WTC11 (cell line): Measurements from ENCODE around the gene WWOX.

Experiments
- ATF1 ChIP-seq: sonication (generic); formaldehyde crosslinking; IDR thresholded peaks from 2 replicates; pipeline ENCODE4 v1.8.1; 2023; ENCODE audit warnings: mild to moderate bottlenecking, moderate library complexity, missing genetic modification reagents
- CTCF ChIP-seq: fragments of 200-600 bp; IDR thresholded peaks from 2 replicates; pipeline ENCODE4 v1.8.0; 2022; ENCODE audit warnings: antibody characterized with exemption
- GABPB1 ChIP-seq: sonication (generic); formaldehyde crosslinking; IDR thresholded peaks from 2 replicates; pipeline ENCODE4 v1.8.1; 2023; ENCODE audit warnings: mild to moderate bottlenecking, missing genetic modification reagents
- JUN ChIP-seq: sonication (generic); formaldehyde crosslinking; IDR thresholded peaks from 2 replicates; pipeline ENCODE4 v1.8.0; 2023; ENCODE audit warnings: mild to moderate bottlenecking, missing genetic modification reagents
- MAX ChIP-seq: sonication (generic); formaldehyde crosslinking; IDR thresholded peaks from 2 replicates; pipeline ENCODE4 v1.8.0; 2022; ENCODE audit warnings: mild to moderate bottlenecking, missing genetic modification reagents
- NR2C2 ChIP-seq: sonication (generic); formaldehyde crosslinking; IDR thresholded peaks from 2 replicates; pipeline ENCODE4 v1.8.0; 2022; ENCODE audit warnings: mild to moderate bottlenecking, missing genetic modification reagents
- SP1 ChIP-seq: sonication (generic); formaldehyde crosslinking; conservative IDR thresholded peaks from 2 replicates; pipeline ENCODE4 v1.8.1; 2022; ENCODE audit warnings: missing genetic modification reagents
- ZNF423 ChIP-seq: fragments of 250-450 bp; sonication (Bioruptor Pico); IDR thresholded peaks from 2 replicates; pipeline ENCODE4 v2.1.2; 2022; ENCODE audit warnings: mild to moderate bottlenecking, moderate library complexity
- ZNF512 ChIP-seq: sonication (generic); formaldehyde crosslinking; IDR thresholded peaks from 2 replicates; pipeline ENCODE4 v1.8.1; 2022; ENCODE audit warnings: missing genetic modification reagents, borderline replicate concordance
- TF ChIP-seq, protein P1 (sequence below): sonication (generic); formaldehyde crosslinking; conservative IDR thresholded peaks from 2 replicates; pipeline ENCODE4 v1.8.1; 2023; ENCODE audit warnings: mild to moderate bottlenecking, low read depth, missing genetic modification reagents, moderate library complexity
- TF ChIP-seq, protein P2 (sequence below): sonication (generic); formaldehyde crosslinking; IDR thresholded peaks from 2 replicates; pipeline ENCODE4 v1.8.1; 2022; ENCODE audit warnings: mild to moderate bottlenecking, moderate library complexity, missing genetic modification reagents
- TF ChIP-seq, protein P3 (sequence below): sonication (generic); formaldehyde crosslinking; IDR thresholded peaks from 2 replicates; pipeline ENCODE4 v1.8.0; 2023; ENCODE audit warnings: missing genetic modification reagents, mild to moderate bottlenecking, borderline replicate concordance

DNA sequence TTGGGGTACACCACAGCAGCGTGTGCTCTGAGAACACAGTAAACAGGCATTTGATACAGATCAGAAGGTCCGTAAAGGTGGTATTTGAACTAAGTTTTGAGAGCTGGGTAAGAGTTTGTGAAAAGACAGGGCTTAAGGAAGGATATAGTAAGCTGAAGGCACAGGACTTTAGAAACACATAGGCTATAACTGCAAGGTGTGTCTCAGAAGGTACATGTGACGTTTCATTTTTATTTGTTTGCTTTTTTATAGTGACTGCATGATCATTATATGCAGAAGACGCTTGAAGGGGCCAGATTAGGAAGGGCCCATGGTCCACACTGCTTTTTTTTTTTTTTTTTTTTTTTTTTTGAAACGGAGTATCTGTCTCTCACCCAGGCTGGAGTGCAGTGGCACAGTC lies 644.6 kb downstream of the WWOX start:
- TF ChIP-seq CTCF (no peak), JUN (CRISPR knock-in tag) (no peak), MAX (CRISPR knock-in tag) (no peak), ZNF512 (no peak), NR2C2 (no peak), ATF1 (CRISPR knock-in tag) (no peak), ZNF423 (CRISPR knock-in tag) (no peak), SP1 (no peak), GABPB1 (no peak)
- TF ChIP-seq, protein P1, sequence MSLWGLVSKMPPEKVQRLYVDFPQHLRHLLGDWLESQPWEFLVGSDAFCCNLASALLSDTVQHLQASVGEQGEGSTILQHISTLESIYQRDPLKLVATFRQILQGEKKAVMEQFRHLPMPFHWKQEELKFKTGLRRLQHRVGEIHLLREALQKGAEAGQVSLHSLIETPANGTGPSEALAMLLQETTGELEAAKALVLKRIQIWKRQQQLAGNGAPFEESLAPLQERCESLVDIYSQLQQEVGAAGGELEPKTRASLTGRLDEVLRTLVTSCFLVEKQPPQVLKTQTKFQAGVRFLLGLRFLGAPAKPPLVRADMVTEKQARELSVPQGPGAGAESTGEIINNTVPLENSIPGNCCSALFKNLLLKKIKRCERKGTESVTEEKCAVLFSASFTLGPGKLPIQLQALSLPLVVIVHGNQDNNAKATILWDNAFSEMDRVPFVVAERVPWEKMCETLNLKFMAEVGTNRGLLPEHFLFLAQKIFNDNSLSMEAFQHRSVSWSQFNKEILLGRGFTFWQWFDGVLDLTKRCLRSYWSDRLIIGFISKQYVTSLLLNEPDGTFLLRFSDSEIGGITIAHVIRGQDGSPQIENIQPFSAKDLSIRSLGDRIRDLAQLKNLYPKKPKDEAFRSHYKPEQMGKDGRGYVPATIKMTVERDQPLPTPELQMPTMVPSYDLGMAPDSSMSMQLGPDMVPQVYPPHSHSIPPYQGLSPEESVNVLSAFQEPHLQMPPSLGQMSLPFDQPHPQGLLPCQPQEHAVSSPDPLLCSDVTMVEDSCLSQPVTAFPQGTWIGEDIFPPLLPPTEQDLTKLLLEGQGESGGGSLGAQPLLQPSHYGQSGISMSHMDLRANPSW (CRISPR knock-in tag): no peak
- TF ChIP-seq, protein P2, sequence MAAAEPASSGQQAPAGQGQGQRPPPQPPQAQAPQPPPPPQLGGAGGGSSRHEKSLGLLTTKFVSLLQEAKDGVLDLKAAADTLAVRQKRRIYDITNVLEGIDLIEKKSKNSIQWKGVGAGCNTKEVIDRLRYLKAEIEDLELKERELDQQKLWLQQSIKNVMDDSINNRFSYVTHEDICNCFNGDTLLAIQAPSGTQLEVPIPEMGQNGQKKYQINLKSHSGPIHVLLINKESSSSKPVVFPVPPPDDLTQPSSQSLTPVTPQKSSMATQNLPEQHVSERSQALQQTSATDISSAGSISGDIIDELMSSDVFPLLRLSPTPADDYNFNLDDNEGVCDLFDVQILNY: no peak
- TF ChIP-seq, protein P3, sequence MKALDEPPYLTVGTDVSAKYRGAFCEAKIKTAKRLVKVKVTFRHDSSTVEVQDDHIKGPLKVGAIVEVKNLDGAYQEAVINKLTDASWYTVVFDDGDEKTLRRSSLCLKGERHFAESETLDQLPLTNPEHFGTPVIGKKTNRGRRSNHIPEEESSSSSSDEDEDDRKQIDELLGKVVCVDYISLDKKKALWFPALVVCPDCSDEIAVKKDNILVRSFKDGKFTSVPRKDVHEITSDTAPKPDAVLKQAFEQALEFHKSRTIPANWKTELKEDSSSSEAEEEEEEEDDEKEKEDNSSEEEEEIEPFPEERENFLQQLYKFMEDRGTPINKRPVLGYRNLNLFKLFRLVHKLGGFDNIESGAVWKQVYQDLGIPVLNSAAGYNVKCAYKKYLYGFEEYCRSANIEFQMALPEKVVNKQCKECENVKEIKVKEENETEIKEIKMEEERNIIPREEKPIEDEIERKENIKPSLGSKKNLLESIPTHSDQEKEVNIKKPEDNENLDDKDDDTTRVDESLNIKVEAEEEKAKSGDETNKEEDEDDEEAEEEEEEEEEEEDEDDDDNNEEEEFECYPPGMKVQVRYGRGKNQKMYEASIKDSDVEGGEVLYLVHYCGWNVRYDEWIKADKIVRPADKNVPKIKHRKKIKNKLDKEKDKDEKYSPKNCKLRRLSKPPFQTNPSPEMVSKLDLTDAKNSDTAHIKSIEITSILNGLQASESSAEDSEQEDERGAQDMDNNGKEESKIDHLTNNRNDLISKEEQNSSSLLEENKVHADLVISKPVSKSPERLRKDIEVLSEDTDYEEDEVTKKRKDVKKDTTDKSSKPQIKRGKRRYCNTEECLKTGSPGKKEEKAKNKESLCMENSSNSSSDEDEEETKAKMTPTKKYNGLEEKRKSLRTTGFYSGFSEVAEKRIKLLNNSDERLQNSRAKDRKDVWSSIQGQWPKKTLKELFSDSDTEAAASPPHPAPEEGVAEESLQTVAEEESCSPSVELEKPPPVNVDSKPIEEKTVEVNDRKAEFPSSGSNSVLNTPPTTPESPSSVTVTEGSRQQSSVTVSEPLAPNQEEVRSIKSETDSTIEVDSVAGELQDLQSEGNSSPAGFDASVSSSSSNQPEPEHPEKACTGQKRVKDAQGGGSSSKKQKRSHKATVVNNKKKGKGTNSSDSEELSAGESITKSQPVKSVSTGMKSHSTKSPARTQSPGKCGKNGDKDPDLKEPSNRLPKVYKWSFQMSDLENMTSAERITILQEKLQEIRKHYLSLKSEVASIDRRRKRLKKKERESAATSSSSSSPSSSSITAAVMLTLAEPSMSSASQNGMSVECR (CRISPR knock-in tag): no peak
